ENCODE results near the gene TMEM255B.

DNA sequence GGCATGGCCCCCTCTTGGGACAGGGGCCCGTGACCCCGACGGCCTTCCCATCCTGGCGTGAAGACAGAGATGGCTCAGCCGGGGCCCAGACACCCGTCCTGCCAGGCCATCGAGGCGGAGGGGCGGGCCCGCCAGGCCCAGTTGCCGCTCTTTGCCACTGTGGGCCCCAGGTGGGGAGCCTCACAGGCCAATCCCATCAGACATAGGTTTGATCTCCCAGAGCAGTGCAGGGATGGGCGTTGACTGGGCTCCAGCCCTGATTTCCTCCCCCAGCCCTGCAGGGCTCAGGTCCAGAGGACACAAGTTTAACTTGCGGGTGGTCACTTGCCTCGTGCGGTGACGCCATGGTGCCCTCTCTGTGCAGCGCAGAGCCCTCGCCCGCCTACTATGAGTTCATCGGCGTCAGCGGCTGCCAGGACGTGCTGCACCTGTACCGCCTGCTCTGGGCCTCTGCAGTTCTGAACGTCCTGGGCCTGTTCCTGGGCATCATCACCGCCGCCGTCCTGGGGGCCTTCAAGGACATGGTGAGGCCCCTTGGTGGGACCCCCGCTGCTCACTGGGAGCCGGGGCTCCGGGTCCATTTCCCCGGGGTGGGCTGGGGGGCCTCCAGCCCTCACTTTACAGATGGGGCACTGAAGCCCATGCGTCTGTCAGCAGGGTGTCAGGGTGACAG lies 42.4 kb downstream of the TMEM255B start:
- TF ChIP-seq, protein P1, sequence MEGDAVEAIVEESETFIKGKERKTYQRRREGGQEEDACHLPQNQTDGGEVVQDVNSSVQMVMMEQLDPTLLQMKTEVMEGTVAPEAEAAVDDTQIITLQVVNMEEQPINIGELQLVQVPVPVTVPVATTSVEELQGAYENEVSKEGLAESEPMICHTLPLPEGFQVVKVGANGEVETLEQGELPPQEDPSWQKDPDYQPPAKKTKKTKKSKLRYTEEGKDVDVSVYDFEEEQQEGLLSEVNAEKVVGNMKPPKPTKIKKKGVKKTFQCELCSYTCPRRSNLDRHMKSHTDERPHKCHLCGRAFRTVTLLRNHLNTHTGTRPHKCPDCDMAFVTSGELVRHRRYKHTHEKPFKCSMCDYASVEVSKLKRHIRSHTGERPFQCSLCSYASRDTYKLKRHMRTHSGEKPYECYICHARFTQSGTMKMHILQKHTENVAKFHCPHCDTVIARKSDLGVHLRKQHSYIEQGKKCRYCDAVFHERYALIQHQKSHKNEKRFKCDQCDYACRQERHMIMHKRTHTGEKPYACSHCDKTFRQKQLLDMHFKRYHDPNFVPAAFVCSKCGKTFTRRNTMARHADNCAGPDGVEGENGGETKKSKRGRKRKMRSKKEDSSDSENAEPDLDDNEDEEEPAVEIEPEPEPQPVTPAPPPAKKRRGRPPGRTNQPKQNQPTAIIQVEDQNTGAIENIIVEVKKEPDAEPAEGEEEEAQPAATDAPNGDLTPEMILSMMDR (IDR thresholded peaks at IDR 0.05; ENCODE audit: low read length): no peak
- no peak for TF ChIP-seq EZH2 (IDR thresholded peaks at IDR 0.05; ENCODE audit: borderline replicate concordance, low read length)

Data from OCI-LY1 (cell line).